Kidney (tissue), 14 donors: ENCODE results near the gene CHN2. TPM values are rescaled to one million over a fixed set of nuclear protein-coding genes. Genes with fewer than 3 reads are reported as not detected.
"Not testable (repeated sequence)": the region's sequence is repeated elsewhere in the genome, so short reads cannot be mapped to it uniquely, and the experiment has no call there.

ENCODE experiments used
- DNase-seq, 5 donors: peaks; one replicate each; pipeline ENCODE4 v3.0.0-alpha.2; 2013 to 2020
- FAIRE-seq: peaks from 2 replicates; lab custom pipeline; 2012; peaks lifted over from hg19 to GRCh38; lab: Jason Lieb, UNC
- H3K27ac ChIP-seq, 2 donors: one replicate each; pipeline ENCODE4 v1.7.0; 2013; ENCODE audit warnings: low read depth in 2 of 2, low read length in 2 of 2, inconsistent platforms in 1 of 2
- H3K27me3 ChIP-seq: one replicate; pipeline ENCODE4 v1.7.1; 2013; ENCODE audit warnings: low read length, inconsistent platforms; ENCODE audit not compliant: control insufficient read depth, insufficient read depth
- H3K36me3 ChIP-seq, 3 donors: one replicate each; pipeline versions ENCODE4 v1.7.0 to v1.7.1; 2013; ENCODE audit warnings: low read length in 3 of 3, control low read depth in 1 of 3, inconsistent platforms in 1 of 3; ENCODE audit not compliant: insufficient read depth in 3 of 3, control insufficient read depth in 2 of 3
- H3K4me1 ChIP-seq, 3 donors: one replicate each; pipeline versions ENCODE4 v1.7.0 to v1.7.1; 2013; ENCODE audit warnings: low read length in 3 of 3, inconsistent platforms in 1 of 3, low read depth in 1 of 3; ENCODE audit not compliant: control insufficient read depth in 2 of 3, insufficient read depth in 2 of 3
- H3K4me3 ChIP-seq, 3 donors: one replicate each; pipeline versions ENCODE4 v1.7.0 to v1.8.1; 2013; ENCODE audit warnings: low read length in 3 of 3, control low read depth in 1 of 3, inconsistent platforms in 1 of 3
- H3K9ac ChIP-seq, 3 donors: one replicate each; pipeline versions ENCODE4 v1.7.0 to v1.7.1; 2013; ENCODE audit warnings: low read length in 3 of 3, control low read depth in 1 of 3, inconsistent platforms in 1 of 3
- H3K9me3 ChIP-seq, 3 donors: one replicate each; pipeline versions ENCODE4 v1.7.0 to v1.7.1; 2013; ENCODE audit warnings: low read length in 3 of 3, control low read depth in 1 of 3, inconsistent platforms in 1 of 3; ENCODE audit not compliant: control insufficient read depth in 2 of 3, insufficient read depth in 1 of 3
- intact Hi-C: fragments of 100-400 bp; cut with DNase I; formaldehyde crosslinking; loops from one replicate; pipeline ENCODE4 v1.11.1; 2022
- polyA plus RNA-seq: library from polyadenylated mRNA; stranded (reverse); fragments of 350-450 nt; fragmentation: Illumina TruSeq; extraction: RNeasy Lipid Tissue Mini Kit (QIAGEN cat#74804); gene quantifications from one replicate; pipeline ENCODE4 v1.2.3, GENCODE V29; 2014; ENCODE audit warnings: low read depth, low replicate concordance; ENCODE audit not compliant: insufficient read depth
- total RNA-seq: library from RNA; stranded (reverse); fragmentation: NEBNext Ultra II Directional; extraction: Animal tissue kit (Norgen Biotek cat#: 25700); gene quantifications from one replicate; pipeline ENCODE4 v1.2.1, GENCODE V29; 2021
- TF ChIP-seq, protein P1 (sequence below): IDR thresholded peaks from 3 replicates; pipeline ENCODE4 v1.5.1; 2012; ENCODE audit warnings: mild to moderate bottlenecking, moderate library complexity, borderline replicate concordance; ENCODE audit not compliant: insufficient read depth; ENCODE audit errors: extremely low read depth
- donor health status: control.
- donor health status: control.
- donor health status: control.
- donor health status: control.
- donor health status: control.
- donor health status: DM: yes; HTN: yes; CAD: no.
- donor health status: Normal renal cell carcinoma (clear cell type).

The CHN2 gene
- total and polyA plus RNA-seq, 2 donors from 2014 or later: 7.4 to 22.5 TPM

DNA sequence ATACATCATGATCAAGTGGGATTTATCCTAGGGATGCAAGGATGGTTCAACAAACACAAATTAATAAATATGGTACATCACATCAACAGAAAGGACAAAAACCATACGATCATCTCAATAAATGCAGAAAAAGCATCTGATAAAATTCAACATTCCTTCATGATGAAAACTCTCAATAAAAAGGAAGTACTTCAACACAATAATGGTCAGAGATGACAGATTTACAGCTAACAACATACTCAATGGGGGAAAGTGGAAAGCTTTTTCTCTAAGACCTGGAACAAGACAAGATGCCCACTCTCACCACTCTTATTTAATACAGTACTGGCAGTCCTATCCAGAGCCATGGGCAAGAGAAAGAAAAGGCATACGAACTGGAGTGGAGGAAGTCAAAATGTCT is 329.2 kb downstream of the CHN2 start:
- TF ChIP-seq, protein P1, sequence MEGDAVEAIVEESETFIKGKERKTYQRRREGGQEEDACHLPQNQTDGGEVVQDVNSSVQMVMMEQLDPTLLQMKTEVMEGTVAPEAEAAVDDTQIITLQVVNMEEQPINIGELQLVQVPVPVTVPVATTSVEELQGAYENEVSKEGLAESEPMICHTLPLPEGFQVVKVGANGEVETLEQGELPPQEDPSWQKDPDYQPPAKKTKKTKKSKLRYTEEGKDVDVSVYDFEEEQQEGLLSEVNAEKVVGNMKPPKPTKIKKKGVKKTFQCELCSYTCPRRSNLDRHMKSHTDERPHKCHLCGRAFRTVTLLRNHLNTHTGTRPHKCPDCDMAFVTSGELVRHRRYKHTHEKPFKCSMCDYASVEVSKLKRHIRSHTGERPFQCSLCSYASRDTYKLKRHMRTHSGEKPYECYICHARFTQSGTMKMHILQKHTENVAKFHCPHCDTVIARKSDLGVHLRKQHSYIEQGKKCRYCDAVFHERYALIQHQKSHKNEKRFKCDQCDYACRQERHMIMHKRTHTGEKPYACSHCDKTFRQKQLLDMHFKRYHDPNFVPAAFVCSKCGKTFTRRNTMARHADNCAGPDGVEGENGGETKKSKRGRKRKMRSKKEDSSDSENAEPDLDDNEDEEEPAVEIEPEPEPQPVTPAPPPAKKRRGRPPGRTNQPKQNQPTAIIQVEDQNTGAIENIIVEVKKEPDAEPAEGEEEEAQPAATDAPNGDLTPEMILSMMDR: no peak
- FAIRE-seq: no peak
- no peaks in the 10 kb centered on the region for H3K36me3 ChIP-seq
- H3K27me3 ChIP-seq: no peaks in the 10 kb centered on the region
- H3K4me3 ChIP-seq: no peak overlapping the region
- H3K9me3 ChIP-seq: peaks cover 0 to 3% (median 0%) of the 10 kb centered on the region in 3 donors
- H3K4me1 ChIP-seq: no peaks in the 10 kb centered on the region
- DNase-seq: no peak
- no peak overlapping the region for H3K9ac ChIP-seq
- no peak overlapping the region for H3K27ac ChIP-seq
- intact Hi-C loops: no loop called here

DNA sequence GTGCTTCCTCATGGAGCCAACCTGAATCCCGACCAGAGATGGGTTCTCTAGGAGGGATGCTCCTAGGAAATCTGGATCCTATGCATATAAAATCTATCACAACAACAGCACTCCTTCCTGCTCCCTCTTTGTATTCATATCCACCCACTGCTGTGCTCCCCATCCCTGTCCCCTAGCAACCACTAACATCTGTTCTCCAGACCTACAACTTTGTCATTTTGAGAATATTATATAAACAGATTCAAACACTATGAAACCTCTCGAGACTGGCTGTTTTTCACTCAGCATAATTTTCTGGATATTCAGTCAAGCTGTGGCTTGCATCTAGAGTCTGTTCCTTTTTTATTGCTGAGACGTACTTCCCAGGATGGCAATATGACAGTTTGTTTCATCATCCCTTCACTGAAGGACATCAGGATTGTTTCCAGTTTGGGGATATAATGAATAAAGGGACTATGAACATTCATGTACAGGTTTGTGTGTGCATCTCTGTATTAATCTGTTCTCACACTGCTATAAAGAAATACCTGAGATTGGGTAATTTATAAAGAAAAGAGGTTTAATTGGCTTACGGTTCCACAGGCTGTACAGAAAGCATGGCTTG is 333.0 kb downstream of the CHN2 start:
- H3K36me3 ChIP-seq: no peaks in the 10 kb centered on the region
- no peak for FAIRE-seq
- TF ChIP-seq, protein P1: no peak
- no peaks in the 10 kb centered on the region for H3K27me3 ChIP-seq
- no peak overlapping the region for H3K4me3 ChIP-seq
- intact Hi-C loops: no loop called here
- H3K27ac ChIP-seq: no peak overlapping the region
- no peak for DNase-seq
- no peak overlapping the region for H3K9ac ChIP-seq
- H3K9me3 ChIP-seq: no peaks in the 10 kb centered on the region
- H3K4me1 ChIP-seq: no peaks in the 10 kb centered on the region

DNA sequence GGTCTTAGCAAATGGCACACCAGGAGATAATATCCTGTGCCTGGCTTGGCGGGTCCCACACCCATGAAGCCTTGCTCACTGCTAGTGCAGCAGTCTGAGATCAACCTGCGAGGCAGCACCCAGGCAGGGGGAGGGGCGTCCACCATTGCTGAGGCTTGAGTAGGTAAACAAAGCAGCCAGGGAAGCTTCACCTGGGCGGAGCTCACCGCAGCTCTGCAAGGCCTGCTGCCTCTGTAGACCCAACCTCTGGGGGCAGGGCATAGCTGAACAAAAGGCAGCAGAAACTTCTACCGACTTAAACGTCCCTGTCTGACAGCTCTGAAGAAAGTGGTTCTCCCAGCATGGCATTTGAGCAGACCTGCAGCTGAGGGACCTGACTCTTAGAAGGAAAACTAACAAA is 334.0 kb downstream of the CHN2 start:
- H3K9ac ChIP-seq, H3K27ac ChIP-seq, H3K27me3 ChIP-seq, H3K4me3 ChIP-seq, H3K4me1 ChIP-seq, intact Hi-C loops, H3K36me3 ChIP-seq, FAIRE-seq, H3K9me3 ChIP-seq, DNase-seq: not testable (repeated sequence)

Other genes with a start within 250 kb of the CHN2 start
- gene TRIL, start 236.4 kb upstream of the CHN2 start, total RNA-seq: 6.1 TPM
- 4.2 TPM for gene TRIL, start 236.4 kb upstream of the CHN2 start, polyA plus RNA-seq
- gene CPVL, start 48.2 kb upstream of the CHN2 start, total RNA-seq: 133 TPM
- gene CPVL, start 48.2 kb upstream of the CHN2 start, polyA plus RNA-seq: 104 TPM